ENCODE results near the gene GABRB1.
"Not testable (repeated sequence)": the region's sequence is repeated elsewhere in the genome, so short reads cannot be mapped to it uniquely, and the experiment has no call there.

Gene GABRB1

GRCh38 chr4:47235721-47236120 is 204.4 kb downstream of the GABRB1 start:
- in situ Hi-C loops (cut with HindIII; ENCODE audit: low pct_ligation_motif_present, low pct_unique_long_range_greater_than_20kb, low sequenced_read_pairs) = no loop called here
- DNase-seq = no peak

- in situ Hi-C loops (cut with HindIII; ENCODE audit: low pct_ligation_motif_present, low pct_unique_long_range_greater_than_20kb, low sequenced_read_pairs) = no loop called here
- DNase-seq = no peak
Observed at GRCh38 chr4:47238667-47239066, 207.3 kb downstream of the GABRB1 start.

- in situ Hi-C loops (cut with HindIII; ENCODE audit: low pct_ligation_motif_present, low pct_unique_long_range_greater_than_20kb, low sequenced_read_pairs) = no loop called here
- DNase-seq = no peak
Observed at GRCh38 chr4:47239649-47240048, 208.3 kb downstream of the GABRB1 start.

DNA sequence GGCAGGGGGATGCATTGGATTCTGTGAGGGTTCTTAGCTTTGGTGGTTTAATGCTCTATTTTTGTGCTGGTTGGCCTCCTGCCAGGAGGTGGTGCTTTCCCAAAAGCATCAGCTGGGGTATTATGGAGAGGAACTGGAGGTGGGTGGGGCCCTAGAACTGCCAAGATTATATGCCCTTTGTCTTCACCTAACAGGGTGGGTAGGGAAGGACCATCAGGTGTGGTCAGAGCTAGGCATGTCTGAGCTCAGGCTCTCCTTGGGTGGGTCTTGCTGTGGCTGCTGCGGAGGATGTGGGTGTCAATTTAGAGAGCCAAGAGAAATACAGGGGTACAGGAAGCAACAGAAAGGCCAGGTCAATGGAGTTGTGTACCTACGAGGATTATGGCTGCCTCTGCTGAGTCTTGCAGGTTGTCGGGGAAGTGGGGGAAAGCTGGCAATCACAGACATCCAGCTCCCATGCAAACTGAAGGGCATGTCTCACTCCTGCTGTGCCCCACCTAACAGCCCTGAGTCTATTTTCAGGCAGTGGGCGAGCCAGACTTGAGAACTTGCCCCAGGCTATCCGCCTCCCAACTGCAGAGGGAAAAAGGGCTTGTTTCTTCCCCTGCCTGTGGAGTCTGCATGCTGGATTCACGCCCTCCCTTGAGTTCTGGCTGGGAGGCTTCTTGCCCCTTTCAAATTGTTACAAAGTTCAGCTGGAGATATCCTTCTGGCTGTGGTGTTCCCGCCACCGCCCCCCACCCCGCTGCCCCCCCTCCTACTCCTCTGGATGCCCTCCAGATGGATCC is 220.2 kb downstream of the GABRB1 start:
- in situ Hi-C loops (cut with HindIII; ENCODE audit: low pct_ligation_motif_present, low pct_unique_long_range_greater_than_20kb, low sequenced_read_pairs) = no loop called here
- DNase-seq = no peak

DNA sequence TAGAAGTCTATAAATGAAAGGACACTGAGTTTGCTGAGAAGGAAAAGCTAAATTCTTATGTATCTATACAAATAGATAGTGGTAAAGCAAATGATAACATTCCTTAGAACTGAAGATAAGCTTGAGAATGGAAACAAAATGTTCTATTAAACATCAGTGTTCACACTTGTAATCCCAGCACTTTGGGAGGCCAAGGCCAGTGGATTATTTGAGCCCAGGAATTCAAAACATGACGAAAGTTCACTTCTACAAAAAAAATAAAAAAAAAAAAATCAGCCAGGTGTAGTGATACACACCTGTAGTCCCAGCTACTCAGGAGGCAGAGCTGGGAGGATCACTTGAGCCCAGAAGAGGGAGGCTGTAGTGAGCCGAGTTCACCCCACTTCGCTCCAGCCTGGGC is 232.4 kb downstream of the GABRB1 start:
- no peak for DNase-seq
- in situ Hi-C loops (cut with HindIII; ENCODE audit: low pct_ligation_motif_present, low pct_unique_long_range_greater_than_20kb, low sequenced_read_pairs) = no loop called here

- in situ Hi-C loops (cut with HindIII; ENCODE audit: low pct_ligation_motif_present, low pct_unique_long_range_greater_than_20kb, low sequenced_read_pairs) = no loop called here
- no peak for DNase-seq
Observed at GRCh38 chr4:47270201-47270888, 239.0 kb downstream of the GABRB1 start.

DNA sequence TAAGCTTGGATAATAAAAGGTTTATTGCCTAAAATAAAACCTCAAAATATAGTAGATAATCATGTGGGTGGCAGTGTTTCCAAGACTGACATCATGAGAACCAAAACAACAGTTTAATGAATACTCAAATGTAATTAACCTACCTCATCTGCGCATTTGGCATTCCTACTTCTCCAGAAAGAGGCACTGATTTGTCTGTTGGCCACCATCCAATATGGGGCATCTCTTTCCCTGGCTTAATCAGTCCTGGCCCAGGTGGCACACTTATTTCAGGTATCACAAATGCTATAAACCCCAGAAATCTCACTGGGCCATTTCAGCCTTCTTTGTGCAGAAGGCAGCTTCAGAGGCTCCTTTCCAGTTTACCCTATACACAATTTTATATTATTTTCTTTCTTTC is 239.9 kb downstream of the GABRB1 start:
- DNase-seq = no peak
- in situ Hi-C loops (cut with HindIII; ENCODE audit: low pct_ligation_motif_present, low pct_unique_long_range_greater_than_20kb, low sequenced_read_pairs) = no loop called here

DNA sequence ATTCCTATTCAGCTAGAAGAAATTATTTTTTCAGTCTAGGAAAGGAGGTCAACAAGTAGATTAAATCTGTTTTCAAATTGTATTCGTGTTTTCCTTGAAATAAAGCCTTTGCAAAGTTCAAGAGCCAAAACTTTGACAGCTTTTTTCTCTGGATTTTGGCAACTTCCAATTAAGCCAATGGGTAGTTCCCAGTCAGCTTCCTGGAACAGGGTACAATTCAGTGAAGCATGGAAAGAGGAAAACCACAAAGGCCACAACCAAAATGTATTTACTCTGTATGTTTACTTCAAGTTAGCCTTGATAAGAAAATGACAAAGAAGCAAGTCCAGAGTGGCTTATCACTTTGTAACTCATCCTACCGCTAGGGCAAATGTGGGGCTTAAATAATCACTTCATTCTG is 243.5 kb downstream of the GABRB1 start:
- in situ Hi-C loops (cut with HindIII; ENCODE audit: low pct_ligation_motif_present, low pct_unique_long_range_greater_than_20kb, low sequenced_read_pairs) = no loop called here
- DNase-seq = no peak

- no peak for DNase-seq
- in situ Hi-C loops (cut with HindIII; ENCODE audit: low pct_ligation_motif_present, low pct_unique_long_range_greater_than_20kb, low sequenced_read_pairs) = no loop called here
Observed at GRCh38 chr4:47275595-47275994, 244.2 kb downstream of the GABRB1 start.

DNA sequence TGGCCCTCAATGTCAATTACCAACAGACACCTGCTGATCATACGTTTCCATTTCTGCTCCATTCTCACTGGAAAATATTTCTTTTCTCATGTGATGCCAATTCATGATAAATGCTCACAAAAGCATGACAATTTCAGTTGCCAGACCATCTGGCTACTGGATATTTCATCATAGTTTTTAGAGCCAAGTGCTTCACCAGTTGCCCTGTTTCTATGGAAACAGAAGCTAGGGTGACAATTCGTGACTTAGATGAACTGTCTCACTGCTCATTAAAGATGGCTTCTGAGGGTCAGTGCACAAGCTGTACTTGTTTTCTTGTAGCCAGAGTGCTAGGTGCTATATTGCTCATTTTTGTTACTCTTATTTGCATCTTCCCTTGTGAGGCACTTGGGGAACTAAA is 247.3 kb downstream of the GABRB1 start:
- DNase-seq = no peak
- in situ Hi-C loops (cut with HindIII; ENCODE audit: low pct_ligation_motif_present, low pct_unique_long_range_greater_than_20kb, low sequenced_read_pairs) = no loop called here

- in situ Hi-C loops (cut with HindIII; ENCODE audit: low pct_ligation_motif_present, low pct_unique_long_range_greater_than_20kb, low sequenced_read_pairs) = no loop called here
- DNase-seq = no peak
Observed at GRCh38 chr4:47287735-47288134, 256.4 kb downstream of the GABRB1 start.

GRCh38 chr4:47289805-47290204 is 258.4 kb downstream of the GABRB1 start:
- no peak for DNase-seq
- in situ Hi-C loops (cut with HindIII; ENCODE audit: low pct_ligation_motif_present, low pct_unique_long_range_greater_than_20kb, low sequenced_read_pairs) = no loop called here

GRCh38 chr4:47290873-47291272 is 259.5 kb downstream of the GABRB1 start:
- in situ Hi-C loops (cut with HindIII; ENCODE audit: low pct_ligation_motif_present, low pct_unique_long_range_greater_than_20kb, low sequenced_read_pairs); DNase-seq: not testable (repeated sequence)

DNA sequence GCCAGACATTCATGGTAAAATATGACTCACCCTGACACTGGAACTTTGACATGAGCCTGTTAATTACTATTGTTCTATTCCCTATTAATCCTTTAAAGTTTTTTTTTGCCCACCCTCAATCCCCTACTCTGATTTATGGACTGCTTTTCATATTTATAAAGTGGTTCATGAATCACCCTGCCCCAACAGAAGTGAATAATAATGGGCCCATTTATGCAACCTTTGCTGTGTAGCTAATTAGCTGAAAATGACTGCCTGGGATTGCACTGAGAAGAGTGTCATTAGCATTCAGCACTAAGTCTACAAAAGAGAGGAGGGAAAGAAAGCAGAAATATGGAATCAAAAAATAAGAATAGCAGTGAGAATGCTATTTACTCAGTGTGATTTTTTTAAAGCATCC is 277.8 kb downstream of the GABRB1 start:
- in situ Hi-C loops (cut with HindIII; ENCODE audit: low pct_ligation_motif_present, low pct_unique_long_range_greater_than_20kb, low sequenced_read_pairs) = no loop called here
- DNase-seq = no peak

DNA sequence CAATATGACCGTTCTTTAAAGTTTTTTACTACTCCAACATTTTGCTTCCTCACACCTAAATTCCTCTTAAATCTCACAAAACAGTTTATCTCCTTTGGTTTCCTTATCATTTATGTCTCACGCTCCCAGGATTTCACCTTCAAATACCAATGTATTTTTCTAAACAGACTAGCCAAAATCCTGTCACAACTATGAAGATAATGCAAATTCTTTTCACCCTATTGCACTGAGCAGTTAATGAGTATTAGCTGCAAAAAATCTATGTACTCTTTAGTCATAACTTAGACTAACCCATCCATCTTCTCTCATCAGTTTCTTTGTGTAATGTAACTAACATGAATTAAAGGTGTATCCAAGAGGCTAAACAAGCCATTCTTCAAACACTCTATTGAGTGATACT is 280.8 kb downstream of the GABRB1 start:
- no peak for DNase-seq
- in situ Hi-C loops (cut with HindIII; ENCODE audit: low pct_ligation_motif_present, low pct_unique_long_range_greater_than_20kb, low sequenced_read_pairs) = no loop called here

GRCh38 chr4:47313384-47313783 is 282.0 kb downstream of the GABRB1 start:
- in situ Hi-C loops (cut with HindIII; ENCODE audit: low pct_ligation_motif_present, low pct_unique_long_range_greater_than_20kb, low sequenced_read_pairs) = no loop called here
- DNase-seq = no peak

- no peak for DNase-seq
- in situ Hi-C loops (cut with HindIII; ENCODE audit: low pct_ligation_motif_present, low pct_unique_long_range_greater_than_20kb, low sequenced_read_pairs) = no loop called here
Observed at GRCh38 chr4:47315346-47315745, 284.0 kb downstream of the GABRB1 start.

DNA sequence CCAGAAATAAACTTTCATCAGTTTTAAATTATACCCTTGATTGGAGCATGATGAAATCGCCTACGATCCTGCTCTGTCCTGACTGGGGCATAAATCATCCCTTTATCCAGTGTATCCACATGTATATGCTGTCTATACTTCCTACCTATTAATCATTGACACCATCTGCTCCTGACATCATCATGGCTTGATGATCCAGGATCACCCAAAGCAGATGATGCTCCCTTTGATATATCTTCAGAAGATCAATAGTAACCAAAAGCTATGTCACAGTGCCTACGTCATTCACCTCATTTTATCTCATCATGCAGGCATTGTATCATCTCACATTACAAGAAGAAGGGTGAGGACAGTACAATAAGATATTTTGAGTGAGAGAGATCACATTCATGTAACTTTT is 294.7 kb downstream of the GABRB1 start:
- no peak for DNase-seq
- in situ Hi-C loops (cut with HindIII; ENCODE audit: low pct_ligation_motif_present, low pct_unique_long_range_greater_than_20kb, low sequenced_read_pairs) = no loop called here

- DNase-seq = no peak
- in situ Hi-C loops (cut with HindIII; ENCODE audit: low pct_ligation_motif_present, low pct_unique_long_range_greater_than_20kb, low sequenced_read_pairs) = no loop called here
Observed at GRCh38 chr4:47330866-47331265, 299.5 kb downstream of the GABRB1 start.

DNA sequence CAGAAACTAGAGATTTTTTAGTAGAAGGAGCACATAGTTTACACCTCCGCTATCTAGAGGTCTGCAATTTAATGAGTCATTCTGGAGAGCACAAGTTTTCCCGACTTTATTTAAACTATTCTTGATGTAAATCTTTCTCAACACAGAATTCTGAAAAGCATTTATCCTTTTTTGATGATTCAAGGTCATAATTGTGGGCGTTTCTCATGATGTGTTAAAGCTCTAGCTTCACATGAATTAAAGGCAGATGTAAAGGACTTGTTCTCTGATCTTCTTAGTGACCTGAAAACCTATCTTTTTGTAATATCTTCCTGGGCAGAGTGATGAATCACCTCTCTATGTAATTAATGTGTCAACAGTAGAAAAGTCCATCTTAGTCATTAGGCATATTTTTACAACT is 303.3 kb downstream of the GABRB1 start:
- in situ Hi-C loops (cut with HindIII; ENCODE audit: low pct_ligation_motif_present, low pct_unique_long_range_greater_than_20kb, low sequenced_read_pairs) = no loop called here
- no peak for DNase-seq

All from ACHN (cell line).